Cardiac muscle cell (in vitro differentiated cells and primary cell): Measurements from ENCODE around the gene LRRC58. TPM values are rescaled to one million over a fixed set of nuclear protein-coding genes. Genes with fewer than 3 reads are reported as not detected.
"Not testable (repeated sequence)": the region's sequence is repeated elsewhere in the genome, so short reads cannot be mapped to it uniquely, and the experiment has no call there.

Experiments used
- DNase-seq, 2 donors: peaks; one replicate each; pipeline versions ENCODE4 v3.0.0 to v3.0.0-alpha.2; 2010 to 2017; ENCODE audit warnings: low read depth in 1 of 2, low spot score in 1 of 2
- H3K27ac ChIP-seq: fragments of 200-600 bp; sonication (generic); 2 replicates; pipeline ENCODE4 v1.5.1; 2016
- H3K27me3 ChIP-seq: fragments of 200-600 bp; sonication (generic); 2 replicates; pipeline ENCODE4 v1.6.0; 2016; ENCODE audit warnings: control low read depth
- H3K36me3 ChIP-seq: fragments of 200-600 bp; sonication (generic); 2 replicates; pipeline ENCODE4 v1.5.1; 2016; ENCODE audit warnings: control low read depth
- H3K4me1 ChIP-seq: fragments of 200-600 bp; sonication (generic); 2 replicates; pipeline ENCODE4 v1.8.1; 2017; ENCODE audit warnings: low read depth, mild to moderate bottlenecking, mixed run types
- H3K4me3 ChIP-seq: fragments of 200-600 bp; sonication (generic); 2 replicates; pipeline ENCODE4 v1.5.1; 2016; ENCODE audit warnings: mild to moderate bottlenecking
- H3K9me3 ChIP-seq: fragments of 200-600 bp; sonication (generic); 2 replicates; pipeline ENCODE4 v1.5.1; 2017; ENCODE audit warnings: low read depth, mild to moderate bottlenecking, control low read depth
- CTCF ChIP-seq: IDR thresholded peaks from 2 replicates; pipeline ENCODE4 v1.5.1; 2012; ENCODE audit warnings: low read depth, mild to moderate bottlenecking, low read length
- polyA plus RNA-seq: library from polyadenylated mRNA; unstranded; fragments of >200 nt; fragmentation: Nextera tagmentation; extraction: Ambion mirVana; gene quantifications from 2 replicates; pipeline ENCODE4 v1.2.1, GENCODE V29; 2016
- total RNA-seq: library from RNA; depleted of rRNA; stranded (reverse); fragments of >200 nt; gene quantifications from 2 replicates; pipeline ENCODE4 v1.2.3, GENCODE V29; 2016

The LRRC58 gene
- total and polyA plus RNA-seq, 2 experiments from 2014 or later = 7.0 to 14.1 TPM

GRCh38 chr3:120339362-120339761, 9.8 kb downstream of the LRRC58 start:
- Histone ChIP-seq H3K36me3 (peaks cover 8% of the 10 kb centered on the region), H3K9me3 (no peaks in the 10 kb centered on the region), H3K27ac (no peak overlapping the region), H3K4me1 (no peaks in the 10 kb centered on the region), H3K27me3 (no peaks in the 10 kb centered on the region), H3K4me3 (no peak overlapping the region)
- no peak for DNase-seq
- TF ChIP-seq CTCF = no peak

- no peak for DNase-seq
- no peak for TF ChIP-seq CTCF
- Histone ChIP-seq H3K4me1 (no peaks in the 10 kb centered on the region), H3K36me3 (peaks cover 8% of the 10 kb centered on the region), H3K27me3 (no peaks in the 10 kb centered on the region), H3K9me3 (no peaks in the 10 kb centered on the region), H3K27ac (no peak overlapping the region), H3K4me3 (no peak overlapping the region)
These were observed 10.6 kb downstream of the LRRC58 start for GRCh38 chr3:120338517-120338916.

GRCh38 chr3:120332646-120333045, 16.5 kb downstream of the LRRC58 start:
- TF ChIP-seq CTCF = no peak
- no peak overlapping the region for H3K4me3 ChIP-seq
- H3K36me3 ChIP-seq = peaks cover 40% of the 10 kb centered on the region
- DNase-seq = no peak
- H3K4me1 ChIP-seq = no peaks in the 10 kb centered on the region
- H3K27ac ChIP-seq = no peak overlapping the region
- H3K27me3 ChIP-seq = no peaks in the 10 kb centered on the region
- H3K9me3 ChIP-seq = no peaks in the 10 kb centered on the region

- TF ChIP-seq CTCF = no peak
- H3K36me3 ChIP-seq = peaks cover 40% of the 10 kb centered on the region
- DNase-seq = no peak
- no peaks in the 10 kb centered on the region for H3K4me1 ChIP-seq
- no peak overlapping the region for H3K4me3 ChIP-seq
- no peak overlapping the region for H3K27ac ChIP-seq
- H3K9me3 ChIP-seq = no peaks in the 10 kb centered on the region
- H3K27me3 ChIP-seq = no peaks in the 10 kb centered on the region
These were observed 18.1 kb downstream of the LRRC58 start for GRCh38 chr3:120331076-120331475.

GRCh38 chr3:120326784-120327183, 22.4 kb downstream of the LRRC58 start:
- no peak for DNase-seq
- no peak for TF ChIP-seq CTCF
- no peak overlapping the region for H3K27ac ChIP-seq
- H3K4me3 ChIP-seq = no peak overlapping the region
- H3K36me3 ChIP-seq = peaks cover 21% of the 10 kb centered on the region
- no peaks in the 10 kb centered on the region for H3K4me1 ChIP-seq
- no peaks in the 10 kb centered on the region for H3K9me3 ChIP-seq
- H3K27me3 ChIP-seq = no peaks in the 10 kb centered on the region

GRCh38 chr3:120324190-120324589, 25.0 kb downstream of the LRRC58 start:
- Histone ChIP-seq H3K4me1 (no peaks in the 10 kb centered on the region), H3K9me3 (no peaks in the 10 kb centered on the region), H3K27me3 (no peaks in the 10 kb centered on the region), H3K27ac (no peak overlapping the region), H3K4me3 (no peak overlapping the region), H3K36me3 (peaks cover 3% of the 10 kb centered on the region)
- no peak for DNase-seq
- no peak for TF ChIP-seq CTCF

GRCh38 chr3:120323761-120324160, 25.4 kb downstream of the LRRC58 start:
- not testable (repeated sequence) for H3K27ac ChIP-seq, H3K4me3 ChIP-seq, H3K27me3 ChIP-seq, H3K36me3 ChIP-seq, DNase-seq, H3K9me3 ChIP-seq, H3K4me1 ChIP-seq
